HCT116 (cell line): ENCODE results near the gene PLCB4. TPM values are rescaled to one million over a fixed set of nuclear protein-coding genes. Genes with fewer than 3 reads are reported as not detected.

Experiments used
- ATAC-seq: fragments of 200-7000 bp; cut with Tn5 transposase; 2 replicates; pipeline ENCODE4 v1.9.1; 2020; ENCODE audit warnings: mild to moderate bottlenecking, moderate library complexity
- BruUV-seq: library from RNA; stranded (reverse); fragments of 400-500 nt; replicated peaks from 2 replicates; lab custom pipeline; 2021; lab: Mats Ljungman, UMichigan
- CTCF ChIA-PET: fragments of 300-600 bp; sonication (Branson Sonifier 250); formaldehyde crosslinking; loops from one replicate; lab custom pipeline; 2021; ENCODE audit warnings: antibody characterized with exemption; lab: Charles Lee
- POLR2A ChIA-PET: fragments of 300-600, 350-600 bp; sonication (Branson Sonifier 250); formaldehyde crosslinking; loops from one replicate; lab custom pipeline; 2021; ENCODE audit warnings: antibody characterized with exemption; lab: Charles Lee
- RAD21 ChIA-PET, 2 experiments: fragments of 300-600 bp; sonication (Branson Sonifier 250); formaldehyde crosslinking; loops; one replicate each; lab custom pipeline; 2023; ENCODE audit warnings: low total read pairs in 2 of 2; ENCODE audit not compliant: uncharacterized antibody in 2 of 2, unreplicated experiment in 2 of 2, low non-redundant PET in 1 of 2; lab: Charles Lee
- DNase-seq: peaks from one replicate; pipeline ENCODE4 v3.0.0-alpha.2; 2010; ENCODE audit warnings: low read depth, low spot score
- H2AFZ ChIP-seq: fragments of 200-600 bp; shearing (Covaris generic), sonication (generic); 2 replicates; pipeline ENCODE4 v1.6.1; 2017; ENCODE audit warnings: low read depth, mixed run types, mixed read lengths, antibody characterized with exemption, low read length; ENCODE audit not compliant: poor library complexity, severe bottlenecking
- H3K27ac ChIP-seq: 2 replicates; pipeline ENCODE4 v1.5.1; 2012; ENCODE audit warnings: low read depth, low read length
- H3K27me3 ChIP-seq: fragments of 200-600 bp; sonication (generic); 2 replicates; pipeline ENCODE4 v1.6.1; 2016; ENCODE audit warnings: mixed run types, low read length, mixed read lengths; ENCODE audit not compliant: insufficient read depth
- H3K36me3 ChIP-seq, 2 experiments: fragments of 200-500 bp in 1 of 2; fragments of 200-600 bp in 1 of 2; sonication (Bioruptor generic) in 1 of 2; sonication (generic) in 1 of 2; 2 replicates each; pipeline versions ENCODE4 v1.5.1 to v1.6.1; 2014 to 2016; ENCODE audit warnings: low read length in 2 of 2, inconsistent platforms in 1 of 2, mixed read lengths in 1 of 2, mixed run types in 1 of 2; ENCODE audit not compliant: insufficient read depth in 2 of 2, control insufficient read depth in 1 of 2
- H3K4me1 ChIP-seq, 2 experiments: fragments of 200-600 bp in 1 of 2; sonication (generic) in 1 of 2; 2 replicates each; pipeline versions ENCODE4 v1.5.1 to v1.6.1; 2012 to 2017; ENCODE audit warnings: low read length in 2 of 2, inconsistent platforms in 1 of 2, mild to moderate bottlenecking in 1 of 2, mixed read lengths in 1 of 2, mixed run types in 1 of 2, moderate library complexity in 1 of 2; ENCODE audit not compliant: insufficient read depth in 2 of 2, control insufficient read depth in 1 of 2
- H3K4me2 ChIP-seq: fragments of 200-600 bp; sonication (generic); 2 replicates; pipeline ENCODE4 v1.6.1; 2017; ENCODE audit warnings: mixed run types, low read length, mixed read lengths
- H3K4me3 ChIP-seq, 2 experiments: fragments of 200-600 bp in 1 of 2; sonication (generic) in 1 of 2; replicated peaks in 1 of 2; 2 replicates each; pipeline ENCODE4 v1.5.1; 2011 to 2016; ENCODE audit warnings: low read length in 2 of 2, control low read depth in 1 of 2, low read depth in 1 of 2, mild to moderate bottlenecking in 1 of 2, mixed read lengths in 1 of 2, mixed run types in 1 of 2
- H3K79me2 ChIP-seq: fragments of 200-600 bp; sonication (generic); 2 replicates; pipeline ENCODE4 v1.6.1; 2017; ENCODE audit warnings: mild to moderate bottlenecking, mixed run types, low read length, moderate library complexity, mixed read lengths; ENCODE audit not compliant: insufficient read depth
- H3K9ac ChIP-seq: fragments of 200-600 bp; sonication (generic); 2 replicates; pipeline ENCODE4 v1.6.1; 2016; ENCODE audit warnings: low read length, mixed read lengths
- H3K9me2 ChIP-seq: fragments of 200-600 bp; sonication (generic), shearing (Covaris generic); 2 replicates; pipeline ENCODE4 v1.6.1; 2017; ENCODE audit warnings: mixed run types, mild to moderate bottlenecking, moderate library complexity; ENCODE audit not compliant: insufficient read depth
- H3K9me3 ChIP-seq, 2 experiments: fragments of 200-500 bp in 1 of 2; fragments of 200-600 bp in 1 of 2; sonication (Bioruptor generic) in 1 of 2; sonication (generic) in 1 of 2; 2 replicates each; pipeline ENCODE4 v1.6.1; 2014 to 2017; ENCODE audit warnings: low read length in 2 of 2, mixed read lengths in 2 of 2, inconsistent platforms in 1 of 2, low read depth in 1 of 2, mild to moderate bottlenecking in 1 of 2, mixed run types in 1 of 2, moderate library complexity in 1 of 2; ENCODE audit not compliant: control insufficient read depth in 1 of 2, insufficient read depth in 1 of 2
- H4K20me1 ChIP-seq: fragments of 200-600 bp; sonication (generic), shearing (Covaris generic); 2 replicates; pipeline ENCODE4 v1.6.1; 2017; ENCODE audit warnings: mixed run types, mild to moderate bottlenecking, moderate library complexity; ENCODE audit not compliant: insufficient read depth
- CEBPB ChIP-seq: IDR thresholded peaks from 2 replicates; pipeline ENCODE4 v1.6.1; 2012; ENCODE audit warnings: low read depth
- EZH2 ChIP-seq: fragments of 200-600 bp; sonication (generic); IDR thresholded peaks from 2 replicates; pipeline ENCODE4 v1.6.1; 2017; ENCODE audit warnings: antibody characterized with exemption, mixed run types
- EZH2phosphoT487 ChIP-seq: fragments of 200-600 bp; IDR thresholded peaks from 2 replicates; pipeline ENCODE4 v1.6.1; 2018; ENCODE audit warnings: antibody characterized with exemption, borderline replicate concordance
- POLR2A ChIP-seq: IDR thresholded peaks from 2 replicates; pipeline ENCODE4 v1.7.0; 2011; ENCODE audit warnings: borderline replicate concordance; ENCODE audit not compliant: insufficient read depth, insufficient read length; ENCODE audit errors: extremely low read depth
- POLR2AphosphoS5 ChIP-seq: IDR thresholded peaks from 2 replicates; pipeline ENCODE4 v1.6.1; 2011; ENCODE audit warnings: mild to moderate bottlenecking, low read depth, low read length, moderate library complexity
- RAD21 ChIP-seq: IDR thresholded peaks from 2 replicates; pipeline ENCODE4 v1.6.1; 2012; ENCODE audit warnings: low read depth, mild to moderate bottlenecking
- SIN3A ChIP-seq: IDR thresholded peaks from 2 replicates; pipeline ENCODE4 v1.6.1; 2012; ENCODE audit warnings: low read depth
- SP1 ChIP-seq: IDR thresholded peaks from 2 replicates; pipeline ENCODE4 v1.6.1; 2012; ENCODE audit warnings: low read depth
- SRF ChIP-seq: IDR thresholded peaks from 2 replicates; pipeline ENCODE4 v1.6.1; 2012; ENCODE audit warnings: low read depth
- TCF7L2 ChIP-seq: IDR thresholded peaks from 2 replicates; pipeline ENCODE4 v1.7.0; 2011; ENCODE audit warnings: borderline replicate concordance, inconsistent platforms; ENCODE audit not compliant: insufficient read depth, insufficient read length; ENCODE audit errors: extremely low read depth
- YY1 ChIP-seq: IDR thresholded peaks from 2 replicates; pipeline ENCODE4 v1.6.1; 2011; ENCODE audit warnings: low read length, low read depth, moderate library complexity, mild to moderate bottlenecking; ENCODE audit not compliant: insufficient replicate concordance; ENCODE audit errors: extremely low read depth
- ZNF274 ChIP-seq: fragments of 200-500 bp; sonication (Bioruptor generic); IDR thresholded peaks from 2 replicates; pipeline ENCODE4 v1.6.1; 2014; ENCODE audit warnings: mild to moderate bottlenecking, low read depth, low read length, inconsistent platforms
- intact Hi-C: fragments of 100-400 bp; cut with micrococcal nuclease; formaldehyde crosslinking; loops from 2 replicates; pipeline ENCODE4 v1.10.0; 2022
- total RNA-seq: library from RNA; stranded (reverse); gene quantifications from one replicate; pipeline ENCODE4 v1.2.1, GENCODE V29; 2021; ENCODE audit not compliant: unreplicated experiment
- TF ChIP-seq, protein P1 (sequence below): IDR thresholded peaks from 2 replicates; pipeline ENCODE4 v1.6.1; 2012
- TF ChIP-seq, protein P2 (sequence below): IDR thresholded peaks from 2 replicates; pipeline ENCODE4 v1.6.1; 2012; ENCODE audit warnings: low read depth

The PLCB4 gene
- total RNA-seq, 1 experiment from 2014 or later, result 2.5 TPM

DNA sequence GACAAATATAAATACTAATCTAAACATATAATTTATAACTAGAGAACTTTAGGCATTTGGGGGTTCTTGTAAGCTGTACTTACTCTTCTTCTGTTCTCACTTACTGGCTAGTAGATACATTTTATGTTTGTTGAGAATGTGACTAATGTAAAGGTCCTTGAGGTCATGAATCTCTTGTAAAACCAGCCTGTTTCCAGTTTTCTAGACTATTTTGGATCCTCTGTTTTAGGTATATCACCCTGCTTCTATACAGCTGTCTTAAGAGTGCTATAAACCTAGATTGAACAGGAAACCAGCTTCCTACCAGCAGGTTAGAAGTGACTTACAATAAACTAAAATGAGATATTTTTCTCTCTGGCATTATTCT is 134.2 kb downstream of the PLCB4 start:
- TF ChIP-seq POLR2AphosphoS5 (no peak), YY1 (no peak), CEBPB (no peak), RAD21 (no peak), POLR2A (no peak), SP1 (no peak)
- TF ChIP-seq, protein P1, sequence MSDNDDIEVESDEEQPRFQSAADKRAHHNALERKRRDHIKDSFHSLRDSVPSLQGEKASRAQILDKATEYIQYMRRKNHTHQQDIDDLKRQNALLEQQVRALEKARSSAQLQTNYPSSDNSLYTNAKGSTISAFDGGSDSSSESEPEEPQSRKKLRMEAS, result no peak
- ChIA-PET RAD21 (no interaction called here), CTCF (interaction anchor here (0.9 to 1.0 kb wide), 2 partner anchors 11 to 12 kb away, joined by 3 read pairs; no protein-coding TSS in a partner anchor), POLR2A (no interaction called here)
- no peak overlapping the region for H3K27ac ChIP-seq
- no peak for DNase-seq
- no peak overlapping the region for H3K4me3 ChIP-seq
- no peaks in the 10 kb centered on the region for H3K9me2 ChIP-seq
- H3K9ac ChIP-seq, result no peak overlapping the region
- H3K9me3 ChIP-seq, result no peaks in the 10 kb centered on the region
- no peak overlapping the region for H2AFZ ChIP-seq
- no peaks in the 10 kb centered on the region for H3K79me2 ChIP-seq
- no peak for ATAC-seq
- no peaks in the 10 kb centered on the region for H3K27me3 ChIP-seq
- intact Hi-C loops, result no loop called here
- peaks cover 12 to 16% of the 10 kb centered on the region in 2 experiments for H3K4me1 ChIP-seq
- no TSS peak for BruUV-seq
- no peak overlapping the region for H3K4me2 ChIP-seq
- no peaks in the 10 kb centered on the region for H3K36me3 ChIP-seq
- H4K20me1 ChIP-seq, result no peaks in the 10 kb centered on the region

DNA sequence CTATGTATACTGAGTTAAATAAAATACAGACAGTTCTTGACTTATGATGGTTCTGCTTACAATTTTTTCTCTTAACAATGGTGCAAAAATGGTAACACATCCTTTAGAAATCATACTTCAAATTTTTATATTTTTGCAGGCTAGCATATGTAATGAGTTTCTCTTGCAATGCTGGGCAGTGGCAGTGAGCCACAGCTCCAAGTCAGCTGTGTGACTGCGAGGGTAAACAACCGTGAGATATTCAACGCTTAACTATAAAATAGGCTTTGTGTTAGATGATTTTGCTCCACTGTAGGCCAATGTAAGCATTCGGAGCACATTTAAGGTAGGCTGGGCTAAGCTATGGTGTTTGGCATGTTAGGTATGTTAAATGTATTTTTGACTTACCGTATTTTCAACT is 136.1 kb downstream of the PLCB4 start:
- DNase-seq (no peak), ATAC-seq (no peak)
- peaks cover 12 to 16% of the 10 kb centered on the region in 2 experiments for H3K4me1 ChIP-seq
- no peaks in the 10 kb centered on the region for H3K36me3 ChIP-seq
- H3K9me2 ChIP-seq, result no peaks in the 10 kb centered on the region
- POLR2A ChIA-PET, result no interaction called here
- no peaks in the 10 kb centered on the region for H3K9me3 ChIP-seq
- H2AFZ ChIP-seq, result no peak overlapping the region
- H3K9ac ChIP-seq, result no peak overlapping the region
- H4K20me1 ChIP-seq, result no peaks in the 10 kb centered on the region
- CTCF ChIA-PET, result no interaction called here
- TF ChIP-seq YY1 (no peak), EZH2phosphoT487 (no peak), SIN3A (no peak), SRF (no peak), SP1 (no peak), EZH2 (no peak), TCF7L2 (no peak), POLR2A (no peak), CEBPB (no peak), ZNF274 (no peak)
- TF ChIP-seq, protein P2, sequence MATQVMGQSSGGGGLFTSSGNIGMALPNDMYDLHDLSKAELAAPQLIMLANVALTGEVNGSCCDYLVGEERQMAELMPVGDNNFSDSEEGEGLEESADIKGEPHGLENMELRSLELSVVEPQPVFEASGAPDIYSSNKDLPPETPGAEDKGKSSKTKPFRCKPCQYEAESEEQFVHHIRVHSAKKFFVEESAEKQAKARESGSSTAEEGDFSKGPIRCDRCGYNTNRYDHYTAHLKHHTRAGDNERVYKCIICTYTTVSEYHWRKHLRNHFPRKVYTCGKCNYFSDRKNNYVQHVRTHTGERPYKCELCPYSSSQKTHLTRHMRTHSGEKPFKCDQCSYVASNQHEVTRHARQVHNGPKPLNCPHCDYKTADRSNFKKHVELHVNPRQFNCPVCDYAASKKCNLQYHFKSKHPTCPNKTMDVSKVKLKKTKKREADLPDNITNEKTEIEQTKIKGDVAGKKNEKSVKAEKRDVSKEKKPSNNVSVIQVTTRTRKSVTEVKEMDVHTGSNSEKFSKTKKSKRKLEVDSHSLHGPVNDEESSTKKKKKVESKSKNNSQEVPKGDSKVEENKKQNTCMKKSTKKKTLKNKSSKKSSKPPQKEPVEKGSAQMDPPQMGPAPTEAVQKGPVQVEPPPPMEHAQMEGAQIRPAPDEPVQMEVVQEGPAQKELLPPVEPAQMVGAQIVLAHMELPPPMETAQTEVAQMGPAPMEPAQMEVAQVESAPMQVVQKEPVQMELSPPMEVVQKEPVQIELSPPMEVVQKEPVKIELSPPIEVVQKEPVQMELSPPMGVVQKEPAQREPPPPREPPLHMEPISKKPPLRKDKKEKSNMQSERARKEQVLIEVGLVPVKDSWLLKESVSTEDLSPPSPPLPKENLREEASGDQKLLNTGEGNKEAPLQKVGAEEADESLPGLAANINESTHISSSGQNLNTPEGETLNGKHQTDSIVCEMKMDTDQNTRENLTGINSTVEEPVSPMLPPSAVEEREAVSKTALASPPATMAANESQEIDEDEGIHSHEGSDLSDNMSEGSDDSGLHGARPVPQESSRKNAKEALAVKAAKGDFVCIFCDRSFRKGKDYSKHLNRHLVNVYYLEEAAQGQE, result no peak
- no peaks in the 10 kb centered on the region for H3K79me2 ChIP-seq
- no peaks in the 10 kb centered on the region for H3K27me3 ChIP-seq
- no peak overlapping the region for H3K27ac ChIP-seq
- intact Hi-C loops, result no loop called here
- RAD21 ChIA-PET, result no interaction called here
- no TSS peak for BruUV-seq
- H3K4me2 ChIP-seq, result no peak overlapping the region
- H3K4me3 ChIP-seq, result no peak overlapping the region
